Nephron progenitor cell (in vitro differentiated cells): ENCODE results near the gene ATP2B2.

ENCODE experiments used
- DNase-seq: peaks from one replicate; pipeline ENCODE4 v3.0.0; 2021
- H3K27ac Mint-ChIP-seq: 2 replicates; pipeline ENCODE4 v1.8.0; 2021; ENCODE audit warnings: mild to moderate bottlenecking, moderate library complexity, mixed read lengths
- H3K27me3 Mint-ChIP-seq: 2 replicates; pipeline ENCODE4 v1.8.0; 2021; ENCODE audit warnings: mild to moderate bottlenecking, low read depth, mixed read lengths; ENCODE audit not compliant: poor library complexity
- H3K36me3 Mint-ChIP-seq: 2 replicates; pipeline ENCODE4 v1.8.0; 2021; ENCODE audit warnings: low read depth, mixed read lengths
- H3K4me1 Mint-ChIP-seq: 2 replicates; pipeline ENCODE4 v1.8.0; 2021; ENCODE audit warnings: mixed read lengths
- H3K4me3 Mint-ChIP-seq: 2 replicates; pipeline ENCODE4 v1.8.0; 2021; ENCODE audit warnings: mild to moderate bottlenecking, moderate library complexity, mixed read lengths
- H3K9me3 Mint-ChIP-seq: 2 replicates; pipeline ENCODE4 v1.8.0; 2021; ENCODE audit warnings: mild to moderate bottlenecking, moderate library complexity, mixed read lengths
- TF ChIP-seq, protein P1 (sequence below): fragments of 200-600 bp; sonication (generic); IDR thresholded peaks from 2 replicates; pipeline ENCODE4 v1.5.0; 2021; ENCODE audit warnings: antibody characterized with exemption

ATP2B2 gene

DNA sequence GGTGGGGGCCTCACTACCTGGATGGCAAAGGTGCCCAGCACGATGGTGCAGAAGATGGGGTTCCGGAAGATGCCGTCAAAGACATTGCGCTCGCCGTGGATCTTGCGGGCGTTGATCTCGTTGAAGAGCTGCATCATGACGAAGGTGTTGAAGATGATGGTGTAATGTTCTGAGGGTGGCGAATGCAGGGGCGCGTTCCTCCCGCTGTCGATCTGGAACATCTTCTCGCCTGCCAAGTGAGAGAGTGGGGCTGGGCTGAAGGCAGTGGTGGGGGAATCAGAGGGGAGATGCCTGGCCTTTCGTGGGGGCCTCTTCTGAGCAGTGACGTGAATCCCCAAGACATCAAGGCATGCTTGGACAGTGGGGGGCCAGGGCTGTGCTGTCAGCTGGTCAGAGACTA is 164.9 kb downstream of the ATP2B2 start:
- H3K36me3 Mint-ChIP-seq: no peaks in the 10 kb centered on the region
- H3K27me3 Mint-ChIP-seq: peaks cover 19% of the 10 kb centered on the region
- no peaks in the 10 kb centered on the region for H3K9me3 Mint-ChIP-seq
- peaks cover 24% of the 10 kb centered on the region for H3K4me1 Mint-ChIP-seq
- TF ChIP-seq, protein P1, sequence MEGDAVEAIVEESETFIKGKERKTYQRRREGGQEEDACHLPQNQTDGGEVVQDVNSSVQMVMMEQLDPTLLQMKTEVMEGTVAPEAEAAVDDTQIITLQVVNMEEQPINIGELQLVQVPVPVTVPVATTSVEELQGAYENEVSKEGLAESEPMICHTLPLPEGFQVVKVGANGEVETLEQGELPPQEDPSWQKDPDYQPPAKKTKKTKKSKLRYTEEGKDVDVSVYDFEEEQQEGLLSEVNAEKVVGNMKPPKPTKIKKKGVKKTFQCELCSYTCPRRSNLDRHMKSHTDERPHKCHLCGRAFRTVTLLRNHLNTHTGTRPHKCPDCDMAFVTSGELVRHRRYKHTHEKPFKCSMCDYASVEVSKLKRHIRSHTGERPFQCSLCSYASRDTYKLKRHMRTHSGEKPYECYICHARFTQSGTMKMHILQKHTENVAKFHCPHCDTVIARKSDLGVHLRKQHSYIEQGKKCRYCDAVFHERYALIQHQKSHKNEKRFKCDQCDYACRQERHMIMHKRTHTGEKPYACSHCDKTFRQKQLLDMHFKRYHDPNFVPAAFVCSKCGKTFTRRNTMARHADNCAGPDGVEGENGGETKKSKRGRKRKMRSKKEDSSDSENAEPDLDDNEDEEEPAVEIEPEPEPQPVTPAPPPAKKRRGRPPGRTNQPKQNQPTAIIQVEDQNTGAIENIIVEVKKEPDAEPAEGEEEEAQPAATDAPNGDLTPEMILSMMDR: no peak
- DNase-seq: no peak
- H3K27ac Mint-ChIP-seq: no peak overlapping the region
- no peak overlapping the region for H3K4me3 Mint-ChIP-seq

GRCh38 chr3:10340046-10340445 is 165.3 kb downstream of the ATP2B2 start:
- Mint-ChIP-seq H3K4me1 (peaks cover 24% of the 10 kb centered on the region), H3K36me3 (no peaks in the 10 kb centered on the region), H3K9me3 (no peaks in the 10 kb centered on the region), H3K27me3 (peaks cover 16% of the 10 kb centered on the region), H3K27ac (no peak overlapping the region), H3K4me3 (no peak overlapping the region)
- no peak for DNase-seq
- TF ChIP-seq, protein P1: no peak

GRCh38 chr3:10339376-10339955 is 165.9 kb downstream of the ATP2B2 start:
- Mint-ChIP-seq H3K4me3 (no peak overlapping the region), H3K4me1 (peaks cover 24% of the 10 kb centered on the region), H3K27ac (no peak overlapping the region), H3K9me3 (no peaks in the 10 kb centered on the region), H3K27me3 (peaks cover 16% of the 10 kb centered on the region), H3K36me3 (no peaks in the 10 kb centered on the region)
- TF ChIP-seq, protein P1: no peak
- no peak for DNase-seq

GRCh38 chr3:10338591-10339353 is 166.6 kb downstream of the ATP2B2 start:
- Mint-ChIP-seq H3K27me3 (peaks cover 18% of the 10 kb centered on the region), H3K27ac (no peak overlapping the region), H3K4me1 (peaks cover 19% of the 10 kb centered on the region), H3K36me3 (no peaks in the 10 kb centered on the region), H3K9me3 (no peaks in the 10 kb centered on the region), H3K4me3 (no peak overlapping the region)
- TF ChIP-seq, protein P1: no peak
- no peak for DNase-seq

- Mint-ChIP-seq H3K4me3 (no peak overlapping the region), H3K27me3 (peaks cover 22% of the 10 kb centered on the region), H3K9me3 (no peaks in the 10 kb centered on the region), H3K27ac (no peak overlapping the region), H3K36me3 (no peaks in the 10 kb centered on the region), H3K4me1 (peaks cover 15% of the 10 kb centered on the region)
- TF ChIP-seq, protein P1: no peak
- no peak for DNase-seq
Observed at GRCh38 chr3:10338164-10338470, 167.3 kb downstream of the ATP2B2 start.
